HG03558 (cell line): Measurements from ENCODE around the gene HIBADH.
"Not testable (repeated sequence)": the region's sequence is repeated elsewhere in the genome, so short reads cannot be mapped to it uniquely, and the experiment has no call there.

Experiments
- ATAC-seq: cut with Tn5 transposase; IDR thresholded peaks from one replicate; pipeline ENCODE4 v1.9.1; 2021; ENCODE audit warnings: moderate number of reproducible peaks; ENCODE audit not compliant: unreplicated experiment; ENCODE audit errors: extremely low read depth

The HIBADH gene

GRCh38 chr7:27518561-27519350, 143.9 kb downstream of the HIBADH start:
- no peak for ATAC-seq

GRCh38 chr7:27516421-27516820, 146.3 kb downstream of the HIBADH start:
- ATAC-seq, result no peak

- ATAC-seq, result no peak
These were observed 146.8 kb downstream of the HIBADH start for GRCh38 chr7:27515933-27516332.

GRCh38 chr7:27514861-27515260, 147.8 kb downstream of the HIBADH start:
- ATAC-seq, result no peak

- no peak for ATAC-seq
These were observed 148.8 kb downstream of the HIBADH start for GRCh38 chr7:27513885-27514284.

- ATAC-seq, result not testable (repeated sequence)
These were observed 151.3 kb downstream of the HIBADH start for GRCh38 chr7:27511370-27511769.

GRCh38 chr7:27510541-27510940, 152.1 kb downstream of the HIBADH start:
- no peak for ATAC-seq

GRCh38 chr7:27501879-27502278, 160.8 kb downstream of the HIBADH start:
- ATAC-seq, result not testable (repeated sequence)

- no peak for ATAC-seq
These were observed 161.7 kb downstream of the HIBADH start for GRCh38 chr7:27501001-27501400.

GRCh38 chr7:27492224-27492623, 170.5 kb downstream of the HIBADH start:
- no peak for ATAC-seq

GRCh38 chr7:27491534-27491933, 171.1 kb downstream of the HIBADH start:
- ATAC-seq, result no peak

- no peak for ATAC-seq
These were observed 175.2 kb downstream of the HIBADH start for GRCh38 chr7:27487509-27487908.

- no peak for ATAC-seq
These were observed 178.2 kb downstream of the HIBADH start for GRCh38 chr7:27484451-27484850.

GRCh38 chr7:27482219-27482618, 180.5 kb downstream of the HIBADH start:
- ATAC-seq, result no peak

- no peak for ATAC-seq
These were observed 184.1 kb downstream of the HIBADH start for GRCh38 chr7:27478556-27478955.

GRCh38 chr7:27478084-27478483, 184.6 kb downstream of the HIBADH start:
- ATAC-seq, result no peak

- ATAC-seq, result no peak
These were observed 186.2 kb downstream of the HIBADH start for GRCh38 chr7:27476493-27476892.
